WTC11 (cell line): ENCODE results near the gene SUSD4.

Experiments
- ARID4B ChIP-seq: sonication (generic); formaldehyde crosslinking; IDR thresholded peaks from 2 replicates; pipeline ENCODE4 v1.8.0; 2023; ENCODE audit warnings: missing genetic modification reagents, mild to moderate bottlenecking, borderline replicate concordance
- CTCF ChIP-seq: fragments of 200-600 bp; IDR thresholded peaks from 2 replicates; pipeline ENCODE4 v1.8.0; 2022; ENCODE audit warnings: antibody characterized with exemption
- E2F1 ChIP-seq: sonication (generic); formaldehyde crosslinking; IDR thresholded peaks from 2 replicates; pipeline ENCODE4 v1.8.0; 2022; ENCODE audit warnings: mild to moderate bottlenecking, missing genetic modification reagents
- HMGXB4 ChIP-seq: sonication (generic); formaldehyde crosslinking; IDR thresholded peaks from 2 replicates; pipeline ENCODE4 v1.8.1; 2023; ENCODE audit warnings: mild to moderate bottlenecking, moderate library complexity, missing genetic modification reagents
- SMAD3 ChIP-seq: sonication (generic); formaldehyde crosslinking; IDR thresholded peaks from 2 replicates; pipeline ENCODE4 v1.8.0; 2022; ENCODE audit warnings: missing genetic modification reagents, mild to moderate bottlenecking, borderline replicate concordance
- TEAD4 ChIP-seq: sonication (generic); formaldehyde crosslinking; IDR thresholded peaks from 2 replicates; pipeline ENCODE4 v1.8.0; 2022; ENCODE audit warnings: mild to moderate bottlenecking, missing genetic modification reagents
- ZBTB43 ChIP-seq: sonication (generic); formaldehyde crosslinking; IDR thresholded peaks from 2 replicates; pipeline ENCODE4 v1.8.1; 2023; ENCODE audit warnings: mild to moderate bottlenecking, missing genetic modification reagents
- ZNF317 ChIP-seq: sonication (generic); formaldehyde crosslinking; IDR thresholded peaks from 2 replicates; pipeline ENCODE4 v1.8.1; 2023; ENCODE audit warnings: low read depth, mild to moderate bottlenecking, moderate library complexity, missing genetic modification reagents, borderline replicate concordance

GRCh38 chr1:223240122-223240521, 123.9 kb downstream of the SUSD4 start:
- TF ChIP-seq CTCF (no peak), ZNF317 (CRISPR knock-in tag) (no peak), SMAD3 (CRISPR knock-in tag) (no peak), HMGXB4 (CRISPR knock-in tag) (no peak), E2F1 (no peak), ZBTB43 (CRISPR knock-in tag) (no peak), ARID4B (no peak), TEAD4 (CRISPR knock-in tag) (no peak)
